HepG2 (cell line): Measurements from ENCODE around the gene ESR2. TPM values are rescaled to one million over a fixed set of nuclear protein-coding genes. Genes with fewer than 3 reads are reported as not detected.

Experiments
- ATAC-seq: fragments of 200-7000 bp; cut with Tn5 transposase; 3 replicates; pipeline ENCODE4 v1.9.1; 2020; ENCODE audit warnings: mild to moderate bottlenecking, moderate library complexity
- BruUV-seq: library from RNA; stranded (reverse); fragments of 400-500 nt; replicated peaks from 2 replicates; lab custom pipeline; 2021; lab: Mats Ljungman, UMichigan
- CTCF ChIA-PET: fragments of 300-600 bp; formaldehyde crosslinking; extraction: SDS; loops from one replicate; lab custom pipeline; 2021; ENCODE audit warnings: low total read pairs, inconsistent platforms, low intra/inter-chr PET ratio; lab: Yijun Ruan, JAX
- POLR2A ChIA-PET: fragments of 350-600 bp; sonication (Branson Sonifier 250); formaldehyde crosslinking; loops from one replicate; lab custom pipeline; 2020; ENCODE audit warnings: antibody characterized with exemption, inconsistent platforms; lab: Yijun Ruan, JAX
- DNase-seq: peaks from one replicate; pipeline ENCODE4 v3.0.0-alpha.2; 2015; ENCODE audit warnings: low spot score
- FAIRE-seq: peaks from 3 replicates; lab custom pipeline; 2011; peaks lifted over from hg19 to GRCh38; lab: Jason Lieb, UNC
- H2AFZ ChIP-seq: one replicate; pipeline ENCODE4 v1.6.1; 2011; ENCODE audit warnings: low read length, inconsistent platforms
- H3K27ac ChIP-seq: fragments of 300-600 bp; 3 replicates; pipeline ENCODE4 v1.8.0; 2011; ENCODE audit warnings: mixed run types, mild to moderate bottlenecking, mixed read lengths, low read length, inconsistent platforms; ENCODE audit not compliant: insufficient read depth; ENCODE audit errors: extremely low read length
- H3K27me3 ChIP-seq, 2 experiments: fragments of 200-600 bp in 1 of 2; 2 replicates in 1 of 2; 3 replicates in 1 of 2; pipeline versions ENCODE4 v1.6.0 to v1.8.0; 2011; ENCODE audit warnings: low read length in 2 of 2, mild to moderate bottlenecking in 2 of 2, moderate library complexity in 2 of 2, inconsistent platforms in 1 of 2; ENCODE audit not compliant: insufficient read depth in 2 of 2, control insufficient read depth in 1 of 2
- H3K36me3 ChIP-seq, 2 experiments: fragments of 200-600 bp in 1 of 2; replicated peaks in 1 of 2; 2 replicates in 1 of 2; 3 replicates in 1 of 2; pipeline versions ENCODE4 v1.5.1 to v1.8.0; 2011; ENCODE audit warnings: low read length in 2 of 2, inconsistent platforms in 1 of 2; ENCODE audit not compliant: insufficient read depth in 2 of 2, control insufficient read depth in 1 of 2
- H3K4me1 ChIP-seq: 2 replicates; pipeline ENCODE4 v1.5.1; 2012; ENCODE audit warnings: low read length, inconsistent platforms; ENCODE audit not compliant: insufficient read depth
- H3K4me2 ChIP-seq: 2 replicates; pipeline ENCODE4 v1.6.0; 2011; ENCODE audit warnings: low read depth, low read length, inconsistent platforms
- H3K4me3 ChIP-seq, 3 experiments: fragments of 200-600 bp in 1 of 3; sonication (generic), shearing (Covaris generic) in 1 of 3; replicated peaks in 1 of 3; 2 replicates each; pipeline ENCODE4 v1.5.1; 2011 to 2016; ENCODE audit warnings: low read length in 3 of 3, inconsistent platforms in 2 of 3, low read depth in 2 of 3, mild to moderate bottlenecking in 2 of 3, control low read depth in 1 of 3, mixed read lengths in 1 of 3; ENCODE audit not compliant: insufficient read depth in 1 of 3
- H3K79me2 ChIP-seq: one replicate; pipeline ENCODE4 v1.6.1; 2011; ENCODE audit warnings: low read length, inconsistent platforms; ENCODE audit not compliant: insufficient read depth
- H3K9ac ChIP-seq: 2 replicates; pipeline ENCODE4 v1.6.0; 2011; ENCODE audit warnings: mild to moderate bottlenecking, low read depth, low read length, inconsistent platforms; ENCODE audit not compliant: insufficient read depth
- H3K9me3 ChIP-seq: 2 replicates; pipeline ENCODE4 v1.5.1; 2012; ENCODE audit warnings: mild to moderate bottlenecking, low read length
- H4K20me1 ChIP-seq: 2 replicates; pipeline ENCODE4 v1.6.0; 2011; ENCODE audit warnings: inconsistent platforms, mild to moderate bottlenecking, low read length, moderate library complexity; ENCODE audit not compliant: insufficient read depth
- MAZ ChIP-seq, 2 experiments: sonication (generic) in 1 of 2; formaldehyde crosslinking in 1 of 2; IDR thresholded peaks; 2 replicates each; pipeline versions ENCODE4 v1.5.0 to v1.6.1; 2012 to 2020; ENCODE audit warnings: low read depth in 2 of 2, mild to moderate bottlenecking in 2 of 2, borderline replicate concordance in 1 of 2, improper control_type of control experiment in 1 of 2, low read length in 1 of 2, missing genetic modification reagents in 1 of 2, moderate library complexity in 1 of 2
- ZNF276 ChIP-seq: sonication (generic); formaldehyde crosslinking; IDR thresholded peaks from 2 replicates; pipeline ENCODE4 v1.4.0; 2020; ENCODE audit warnings: mild to moderate bottlenecking, low read depth, missing genetic modification reagents
- ZNF280B ChIP-seq: sonication (generic); formaldehyde crosslinking; IDR thresholded peaks from 2 replicates; pipeline ENCODE4 v1.5.0; 2020; ENCODE audit warnings: missing genetic modification reagents, mild to moderate bottlenecking, borderline replicate concordance
- ZNF484 ChIP-seq: sonication (generic); formaldehyde crosslinking; IDR thresholded peaks from 2 replicates; pipeline ENCODE4 v1.5.1; 2020; ENCODE audit warnings: mild to moderate bottlenecking, low read depth, missing genetic modification reagents, borderline replicate concordance
- ZNF543 ChIP-seq: sonication (generic); formaldehyde crosslinking; IDR thresholded peaks from 2 replicates; pipeline ENCODE4 v1.4.0; 2020; ENCODE audit warnings: mild to moderate bottlenecking, missing genetic modification reagents
- WGBS: methylation state at CpG from one replicate; pipeline ENCODE4 v1.1.6; 2017; ENCODE audit warnings: low lambda C conversion rate; 5-methylcytosine and 5-hydroxymethylcytosine counted together
- in situ Hi-C: cut with HindIII; loops from 2 replicates; pipeline ENCODE4 v1.10.0; 2017; ENCODE audit warnings: low pct_unique_long_range_greater_than_20kb; ENCODE audit not compliant: extremely low pct_ligation_motif_present
- intact Hi-C: fragments of 100-400 bp; cut with micrococcal nuclease; formaldehyde crosslinking; loops from one replicate; pipeline ENCODE4 v1.10.0; 2022; ENCODE audit not compliant: unreplicated experiment
- polyA plus RNA-seq, 8 experiments: library from polyadenylated mRNA; depleted of rRNA in 3 of 8; stranded (reverse) in 7 of 8; unstranded in 1 of 8; fragments of >200 nt; fragmentation: Illumina TruSeq in 4 of 8; extraction: Trizol in 4 of 8; gene quantifications; 2 replicates each; pipeline versions ENCODE4 v1.2.1 to v1.2.3, GENCODE V29; 2011 to 2016; ENCODE audit warnings: low read depth in 4 of 8, missing spikeins in 1 of 8, mixed read lengths in 1 of 8; ENCODE audit not compliant: insufficient read depth in 1 of 8
- total RNA-seq, 5 experiments: library from RNA; depleted of rRNA; stranded (reverse); fragments of >200 nt; fragmentation: Illumina TruSeq; extraction: Trizol; gene quantifications; 2 replicates each; pipeline ENCODE4 v1.2.3, GENCODE V29; 2016; ENCODE audit warnings: low read depth in 1 of 5
- TF ChIP-seq, protein P1 (sequence below): sonication (generic); formaldehyde crosslinking; IDR thresholded peaks from 2 replicates; pipeline ENCODE4 v1.4.0; 2020; ENCODE audit warnings: mild to moderate bottlenecking, low read depth, missing genetic modification reagents

Gene ESR2
- total and polyA plus RNA-seq, 2 of the 13 experiments (the other 11 are each of a cell fraction or from before 2014, with no cell fraction given), result 0.01 to 0.04 TPM

GRCh38 chr14:64186231-64187129, 107.7 kb downstream of the ESR2 start:
- in situ Hi-C loops, result no loop called here
- H3K79me2 ChIP-seq, result no peaks in the 10 kb centered on the region
- H3K36me3 ChIP-seq, result no peaks in the 10 kb centered on the region
- H3K4me2 ChIP-seq, result no peak overlapping the region
- no peak overlapping the region for H3K4me3 ChIP-seq
- H2AFZ ChIP-seq, result no peak overlapping the region
- no TSS peak for BruUV-seq
- POLR2A ChIA-PET, result no interaction called here
- 95% methylated on average over 11 of the region's 12 CpGs for WGBS
- FAIRE-seq (no peak), DNase-seq (no peak), ATAC-seq (no peak)
- CTCF ChIA-PET, result no interaction called here
- no peaks in the 10 kb centered on the region for H3K4me1 ChIP-seq
- no peaks in the 10 kb centered on the region for H3K27me3 ChIP-seq
- no peak overlapping the region for H3K9ac ChIP-seq
- TF ChIP-seq ZNF543 (CRISPR knock-in tag) (no peak), ZNF484 (CRISPR knock-in tag) (no peak), MAZ (IDR thresholded peaks at IDR 0.05; ENCODE audit: borderline replicate concordance, low read depth, low read length) (no peak), MAZ (CRISPR knock-in tag; IDR thresholded peaks at IDR 0.05; ENCODE audit: low read depth) (no peak), ZNF276 (CRISPR knock-in tag) (no peak), ZNF280B (CRISPR knock-in tag) (no peak)
- TF ChIP-seq, protein P1, sequence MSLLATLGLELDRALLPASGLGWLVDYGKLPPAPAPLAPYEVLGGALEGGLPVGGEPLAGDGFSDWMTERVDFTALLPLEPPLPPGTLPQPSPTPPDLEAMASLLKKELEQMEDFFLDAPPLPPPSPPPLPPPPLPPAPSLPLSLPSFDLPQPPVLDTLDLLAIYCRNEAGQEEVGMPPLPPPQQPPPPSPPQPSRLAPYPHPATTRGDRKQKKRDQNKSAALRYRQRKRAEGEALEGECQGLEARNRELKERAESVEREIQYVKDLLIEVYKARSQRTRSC (CRISPR knock-in tag), result no peak
- no peaks in the 10 kb centered on the region for H4K20me1 ChIP-seq
- no peaks in the 10 kb centered on the region for H3K9me3 ChIP-seq
- no peak overlapping the region for H3K27ac ChIP-seq
- intact Hi-C loops, result no loop called here
